ENCODE results near the gene EEPD1.

DNA sequence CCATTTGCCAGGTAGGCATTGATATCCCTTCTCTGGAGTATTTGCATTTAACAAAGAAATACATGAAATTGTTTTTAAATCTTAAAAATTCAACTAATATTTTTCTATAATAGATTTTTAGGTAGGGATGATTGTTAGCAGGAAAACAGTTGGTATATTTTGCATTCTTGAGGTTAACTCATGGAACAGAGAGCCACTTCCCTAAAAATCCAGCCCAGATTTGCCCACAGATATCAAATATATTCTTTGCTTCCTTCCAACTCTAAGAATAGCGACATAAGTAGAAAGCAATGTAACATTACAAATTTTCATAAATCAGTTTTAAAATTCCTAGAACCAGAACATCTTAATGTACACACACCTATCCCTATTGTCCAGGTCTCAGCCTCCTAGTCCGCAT lies 191.6 kb downstream of the EEPD1 start:
- TF ChIP-seq, protein P1, sequence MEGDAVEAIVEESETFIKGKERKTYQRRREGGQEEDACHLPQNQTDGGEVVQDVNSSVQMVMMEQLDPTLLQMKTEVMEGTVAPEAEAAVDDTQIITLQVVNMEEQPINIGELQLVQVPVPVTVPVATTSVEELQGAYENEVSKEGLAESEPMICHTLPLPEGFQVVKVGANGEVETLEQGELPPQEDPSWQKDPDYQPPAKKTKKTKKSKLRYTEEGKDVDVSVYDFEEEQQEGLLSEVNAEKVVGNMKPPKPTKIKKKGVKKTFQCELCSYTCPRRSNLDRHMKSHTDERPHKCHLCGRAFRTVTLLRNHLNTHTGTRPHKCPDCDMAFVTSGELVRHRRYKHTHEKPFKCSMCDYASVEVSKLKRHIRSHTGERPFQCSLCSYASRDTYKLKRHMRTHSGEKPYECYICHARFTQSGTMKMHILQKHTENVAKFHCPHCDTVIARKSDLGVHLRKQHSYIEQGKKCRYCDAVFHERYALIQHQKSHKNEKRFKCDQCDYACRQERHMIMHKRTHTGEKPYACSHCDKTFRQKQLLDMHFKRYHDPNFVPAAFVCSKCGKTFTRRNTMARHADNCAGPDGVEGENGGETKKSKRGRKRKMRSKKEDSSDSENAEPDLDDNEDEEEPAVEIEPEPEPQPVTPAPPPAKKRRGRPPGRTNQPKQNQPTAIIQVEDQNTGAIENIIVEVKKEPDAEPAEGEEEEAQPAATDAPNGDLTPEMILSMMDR (IDR thresholded peaks at IDR 0.05) = no peak
- no peak for TF ChIP-seq POLR2A (IDR thresholded peaks at IDR 0.05)

Data from thyroid gland (tissue), 4 donors.